Amniotic epithelial cell (primary cell): Measurements from ENCODE around the gene ANO4.
"Not testable (repeated sequence)": the region's sequence is repeated elsewhere in the genome, so short reads cannot be mapped to it uniquely, and the experiment has no call there.

Experiments used
- DNase-seq: peaks from one replicate; pipeline ENCODE4 v3.0.0-alpha.2; 2010; ENCODE audit warnings: low read depth

The ANO4 gene

DNA sequence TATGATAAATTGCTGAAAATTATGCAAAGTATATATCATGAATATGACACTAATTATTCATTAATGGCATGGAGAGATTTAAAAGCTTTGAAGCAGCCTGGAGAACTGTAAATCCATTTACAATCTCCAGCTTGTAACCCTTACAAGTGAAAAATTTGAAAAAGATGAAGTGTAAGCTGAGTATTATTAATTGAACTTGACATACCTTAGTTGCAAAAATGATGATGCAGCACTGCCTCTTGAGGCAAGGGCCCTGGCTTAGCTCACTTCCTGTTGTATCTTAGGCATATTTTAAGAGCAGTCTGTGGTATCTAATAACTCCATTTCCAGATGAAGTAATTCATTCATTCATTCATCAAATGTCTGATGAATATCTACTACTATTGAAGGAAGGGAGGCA lies 158.6 kb downstream of the ANO4 start:
- DNase-seq, result no peak

DNA sequence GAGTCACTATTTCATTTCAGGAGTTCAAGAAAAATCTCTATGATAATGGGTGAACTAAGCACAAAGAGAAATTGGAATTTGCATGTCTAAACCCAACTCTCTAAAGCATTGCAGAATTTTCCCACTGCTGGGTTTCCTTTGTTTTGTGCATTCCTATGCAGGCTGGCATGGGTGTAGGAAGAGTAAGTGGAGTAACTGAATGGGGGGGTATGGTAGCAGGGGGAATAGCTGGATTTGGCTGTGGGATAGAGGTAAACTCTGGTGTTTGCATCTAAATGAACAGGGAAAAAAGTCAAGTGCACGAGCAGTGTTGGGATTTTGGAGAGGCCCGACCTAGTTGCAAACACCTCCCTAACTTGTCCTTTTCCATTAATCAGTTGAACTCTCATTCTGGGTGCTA lies 159.1 kb downstream of the ANO4 start:
- no peak for DNase-seq

DNA sequence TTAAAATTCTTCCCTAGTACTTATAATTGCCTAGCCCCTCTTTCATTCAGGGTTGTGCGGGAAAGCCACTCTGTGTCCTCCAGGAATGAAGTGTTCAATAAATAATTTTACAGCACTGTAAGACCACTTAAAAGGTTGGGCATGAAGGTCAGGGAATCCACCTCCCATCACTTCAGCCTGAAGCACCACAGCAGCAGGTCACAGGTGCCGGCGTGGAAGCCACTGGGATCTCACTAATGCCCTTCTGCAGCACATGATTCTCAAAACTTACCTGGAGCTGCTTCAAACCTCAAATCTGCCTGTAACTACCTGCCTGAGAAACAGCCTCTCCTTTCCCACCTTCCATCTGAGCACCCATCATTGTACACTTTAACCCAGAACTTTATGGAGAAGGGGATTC lies 159.5 kb downstream of the ANO4 start:
- DNase-seq, result no peak

DNA sequence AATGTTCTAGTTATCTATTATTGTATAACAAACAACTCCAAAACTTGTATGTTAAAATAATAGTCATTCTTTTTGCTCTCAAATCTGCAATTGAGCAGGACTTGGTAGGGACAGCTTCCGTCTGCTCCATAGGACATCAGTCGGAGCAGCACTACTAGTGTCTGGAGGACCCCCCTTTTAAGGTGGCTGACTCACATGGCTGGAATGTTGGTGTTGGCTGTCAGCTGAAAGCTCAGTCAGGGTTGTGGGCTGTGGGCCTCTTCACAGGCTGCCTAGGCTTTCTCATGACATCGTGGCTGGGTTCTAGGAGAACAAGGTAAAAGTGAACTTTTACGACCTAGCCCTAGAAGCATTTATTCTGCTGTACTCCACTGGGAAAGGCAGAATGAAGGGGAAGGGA lies 160.6 kb downstream of the ANO4 start:
- no peak for DNase-seq

DNA sequence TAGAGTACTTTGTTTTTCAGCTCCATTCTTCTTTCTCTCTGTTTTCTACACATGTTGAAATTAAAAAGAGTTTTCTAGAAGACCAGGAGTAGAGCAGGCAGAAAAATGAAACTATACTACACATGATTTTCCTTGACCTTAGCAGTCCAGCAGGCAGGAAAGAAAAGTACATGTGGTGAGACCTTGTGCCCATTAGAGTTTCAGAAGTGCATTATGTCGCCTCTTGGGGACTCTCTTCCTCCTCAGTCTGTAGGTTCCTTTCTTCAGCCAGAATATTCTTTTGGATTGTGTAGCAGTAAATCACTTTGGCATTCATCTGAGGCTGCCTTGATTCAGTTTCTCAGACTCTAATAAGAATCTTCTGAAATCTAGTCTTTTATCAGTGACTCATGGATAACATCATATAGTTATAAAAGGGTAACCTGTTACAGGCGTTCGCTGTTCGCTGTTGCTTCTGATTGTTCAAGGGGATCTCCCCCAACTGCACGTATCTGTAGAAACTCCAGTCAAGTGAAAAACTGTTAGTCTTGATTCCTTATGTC lies 161.8 kb downstream of the ANO4 start:
- no peak for DNase-seq

DNA sequence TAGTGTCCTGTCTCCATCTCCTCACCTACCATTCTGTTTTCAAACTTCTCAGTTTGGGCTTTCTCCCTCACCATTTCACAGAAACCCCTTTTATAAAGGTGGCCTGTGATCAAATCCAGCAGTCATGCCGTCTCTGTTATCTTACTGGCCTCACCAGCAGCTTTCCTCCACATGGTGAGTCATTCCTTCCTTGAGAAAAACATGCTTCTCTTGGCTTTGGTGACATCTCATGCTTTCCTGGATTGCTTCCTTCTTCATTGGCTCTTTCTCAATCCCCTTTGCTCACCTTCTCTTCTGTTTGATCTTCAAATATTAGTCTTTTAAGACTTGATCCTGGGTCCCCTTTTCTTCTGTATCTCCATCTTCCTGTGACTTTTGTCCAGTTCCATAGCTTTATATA lies 164.9 kb downstream of the ANO4 start:
- peak; percentile 10 for DNase-seq

DNA sequence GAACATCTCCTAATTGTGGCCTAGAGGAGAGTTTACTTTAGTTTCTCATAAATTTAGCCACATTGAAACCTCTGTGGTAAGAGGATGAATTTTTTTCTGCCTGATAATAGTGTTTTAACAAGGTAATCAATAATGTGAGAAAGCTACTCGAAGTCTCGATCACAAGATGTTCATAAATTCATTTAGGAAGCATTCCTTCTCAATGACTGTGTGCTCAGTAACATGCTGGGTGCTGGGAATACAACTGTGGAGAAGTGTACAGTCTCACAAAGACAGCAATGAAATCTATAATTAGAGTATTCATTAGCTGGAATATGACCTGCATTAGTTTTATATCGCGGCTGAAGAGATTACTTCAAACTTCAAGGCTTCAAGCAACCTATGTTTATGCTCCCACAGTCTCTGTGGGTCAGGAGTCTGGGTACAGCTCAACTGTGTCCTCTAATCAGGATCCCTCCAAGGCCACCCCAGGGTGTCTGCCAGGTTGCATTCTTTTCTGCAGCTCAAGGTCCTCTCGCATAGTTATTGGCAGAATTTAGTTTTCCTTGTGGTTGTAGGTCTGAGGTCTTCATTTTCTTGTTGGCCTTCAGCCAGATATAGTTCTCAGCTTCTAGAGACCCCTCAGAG lies 167.6 kb downstream of the ANO4 start:
- no peak for DNase-seq

DNA sequence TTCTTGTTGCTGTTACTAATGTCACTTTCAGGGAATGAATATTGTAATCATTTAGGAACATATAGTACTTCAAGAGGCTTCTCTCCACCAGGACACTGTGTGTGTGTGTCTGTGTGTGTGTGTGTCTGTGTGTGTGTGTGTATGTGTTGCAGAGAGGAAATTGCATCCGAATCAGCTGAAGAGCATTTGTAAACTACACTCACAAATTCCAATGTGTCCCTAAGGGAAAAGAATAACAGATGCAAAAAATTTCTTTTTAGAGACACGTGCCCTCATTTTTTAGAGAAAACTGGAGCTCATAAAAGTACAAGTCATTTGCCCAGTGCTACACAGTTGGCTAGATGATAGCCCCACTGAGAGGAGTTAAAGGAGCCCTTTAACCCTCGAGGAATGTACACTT lies 168.8 kb downstream of the ANO4 start:
- no peak for DNase-seq

DNA sequence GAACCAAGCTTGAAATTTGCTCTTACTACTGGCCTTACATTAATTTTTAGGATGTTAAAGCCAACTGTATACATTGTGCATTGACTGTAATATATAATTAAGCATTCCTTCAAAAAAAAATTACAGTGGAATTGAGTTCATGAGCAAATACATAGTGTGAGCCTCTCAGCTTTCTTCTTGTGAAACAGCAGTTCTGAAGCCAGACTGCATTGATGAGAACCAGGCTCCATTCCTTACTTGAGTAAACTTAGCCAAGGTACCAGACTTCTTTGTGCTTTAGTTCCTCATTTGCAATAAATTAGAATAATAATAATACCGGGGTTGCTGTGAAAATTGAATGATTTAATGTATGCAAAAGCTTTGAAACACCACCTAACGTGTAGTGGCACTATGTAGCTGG lies 169.5 kb downstream of the ANO4 start:
- no peak for DNase-seq

DNA sequence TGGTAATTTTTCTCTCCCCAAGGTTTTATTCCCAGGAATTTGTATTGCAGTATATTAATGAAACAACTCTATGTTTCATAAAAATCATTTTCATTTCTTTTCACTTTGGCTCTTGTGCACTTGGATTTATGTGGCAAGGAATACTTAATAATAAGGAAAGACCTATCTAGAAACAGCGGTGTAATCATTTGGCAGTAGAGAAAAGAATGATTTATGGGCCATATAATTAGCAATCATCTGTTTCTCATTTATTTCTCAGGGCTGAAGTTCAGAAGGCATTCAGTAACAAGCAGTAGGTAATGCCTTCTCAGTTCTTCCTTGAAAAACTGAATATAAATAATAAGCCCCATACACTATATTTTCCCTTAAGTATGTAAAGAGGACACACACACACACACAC lies 172.6 kb downstream of the ANO4 start:
- DNase-seq, result no peak

DNA sequence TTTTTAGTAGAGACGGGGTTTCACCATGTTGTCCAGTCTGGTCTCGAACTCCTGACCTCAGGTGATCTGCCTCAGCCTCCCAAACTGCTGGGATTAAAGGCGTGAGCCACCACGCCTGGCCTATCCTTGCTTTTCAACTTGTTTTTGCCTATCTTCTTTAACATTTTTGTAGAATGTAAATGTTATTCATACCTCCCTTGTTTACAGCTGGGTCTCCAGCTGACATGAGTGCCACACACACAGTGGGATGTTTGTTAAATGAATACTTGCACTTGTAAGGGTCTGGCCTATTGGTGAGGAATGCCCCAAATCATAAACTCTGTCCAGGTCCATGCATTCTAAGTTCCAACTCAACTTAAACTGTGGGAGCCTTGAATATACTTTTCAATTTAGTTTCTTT lies 176.3 kb downstream of the ANO4 start:
- DNase-seq, result no peak

DNA sequence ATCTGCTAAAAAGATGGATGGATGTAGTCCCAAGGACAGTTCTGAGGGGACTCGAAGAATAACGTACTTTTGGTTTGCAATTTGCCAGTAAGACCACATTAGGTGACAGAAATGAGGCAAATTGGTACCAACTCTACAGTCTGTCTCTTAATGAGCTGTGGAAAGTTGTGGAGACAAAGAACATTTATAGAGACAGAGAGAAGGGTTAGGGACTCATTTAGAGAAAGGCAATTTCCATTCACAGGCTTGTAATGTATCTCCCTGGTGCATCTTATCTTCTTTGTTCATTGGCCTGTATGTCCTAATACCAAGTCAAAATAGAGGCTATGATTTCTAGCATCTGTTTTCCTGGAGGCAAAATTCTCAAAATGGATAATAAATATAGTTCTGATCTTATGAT lies 177.5 kb downstream of the ANO4 start:
- no peak for DNase-seq

DNA sequence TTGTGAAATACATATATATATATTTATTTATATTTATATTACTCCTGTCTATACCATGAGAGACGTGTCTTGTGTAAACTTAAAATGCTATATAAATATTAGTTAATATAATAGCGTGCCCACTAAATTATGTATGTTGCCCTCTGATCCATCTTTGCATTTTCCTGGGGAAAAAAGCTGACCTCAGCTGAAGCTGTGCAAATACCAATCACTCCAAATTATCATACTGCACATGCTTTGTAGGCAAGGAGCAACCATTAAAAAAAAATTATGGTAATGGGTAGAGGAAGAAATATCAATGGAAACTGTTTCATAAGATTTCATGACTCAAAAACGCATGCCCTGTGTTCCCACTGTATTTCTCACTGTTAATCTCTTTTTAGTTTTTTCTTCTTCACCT lies 179.8 kb downstream of the ANO4 start:
- DNase-seq, result no peak

DNA sequence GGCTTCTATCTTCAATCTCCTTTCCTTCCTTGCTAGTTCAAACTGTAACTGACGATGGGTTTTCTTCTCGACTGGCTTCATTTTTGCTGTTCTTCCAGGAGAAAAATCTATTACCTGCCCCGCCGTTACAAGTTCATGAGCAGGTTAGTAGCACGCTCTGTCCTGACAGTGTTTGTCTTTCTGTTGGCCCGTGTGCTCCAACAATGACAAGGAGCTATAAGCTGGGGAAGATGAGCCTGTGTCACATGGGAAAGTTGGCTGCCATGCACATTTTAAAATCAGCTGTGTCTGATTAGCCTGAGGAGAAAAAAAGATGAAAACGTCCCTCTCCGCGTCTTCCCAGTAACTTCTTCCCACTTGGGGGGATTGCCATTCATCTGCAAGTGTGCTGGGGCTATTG lies 180.2 kb downstream of the ANO4 start:
- DNase-seq, result no peak

DNA sequence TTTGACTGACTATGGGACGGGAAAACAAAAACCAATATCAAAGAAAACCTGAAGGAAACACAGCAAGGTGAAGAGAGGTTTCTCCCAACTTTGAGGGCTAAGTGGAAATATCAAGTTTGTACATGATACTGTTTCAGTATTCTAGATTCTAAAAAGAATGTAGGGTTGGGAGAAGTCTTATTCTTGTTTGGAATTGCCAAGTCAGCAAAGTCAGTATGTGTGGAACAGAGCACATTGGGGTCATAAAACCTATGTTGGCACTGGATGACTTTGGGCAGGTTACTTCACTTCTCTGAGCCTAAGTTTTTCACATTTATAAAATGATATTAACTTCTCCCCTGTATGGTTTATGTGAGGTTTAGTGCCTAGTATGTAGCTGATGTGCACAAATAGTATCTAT lies 182.2 kb downstream of the ANO4 start:
- no peak for DNase-seq

DNA sequence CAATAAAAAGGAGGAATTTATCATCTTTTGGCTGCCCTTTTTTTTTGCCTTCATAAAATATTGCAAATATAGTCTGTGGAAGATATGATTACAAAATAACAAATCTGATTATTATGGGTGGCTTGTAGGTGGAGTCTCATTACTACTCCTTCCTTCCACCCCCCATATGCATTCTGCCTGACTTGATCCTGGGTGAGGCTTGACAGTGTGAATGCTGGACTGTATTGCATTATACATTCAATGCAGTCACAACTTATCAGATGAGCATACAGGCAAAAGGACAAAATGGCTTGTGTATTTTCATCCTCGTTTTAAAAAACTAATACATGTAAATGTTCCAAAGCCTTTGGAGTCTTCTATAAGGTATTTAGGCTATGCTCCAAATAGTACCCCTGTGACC lies 186.3 kb downstream of the ANO4 start:
- no peak for DNase-seq

DNA sequence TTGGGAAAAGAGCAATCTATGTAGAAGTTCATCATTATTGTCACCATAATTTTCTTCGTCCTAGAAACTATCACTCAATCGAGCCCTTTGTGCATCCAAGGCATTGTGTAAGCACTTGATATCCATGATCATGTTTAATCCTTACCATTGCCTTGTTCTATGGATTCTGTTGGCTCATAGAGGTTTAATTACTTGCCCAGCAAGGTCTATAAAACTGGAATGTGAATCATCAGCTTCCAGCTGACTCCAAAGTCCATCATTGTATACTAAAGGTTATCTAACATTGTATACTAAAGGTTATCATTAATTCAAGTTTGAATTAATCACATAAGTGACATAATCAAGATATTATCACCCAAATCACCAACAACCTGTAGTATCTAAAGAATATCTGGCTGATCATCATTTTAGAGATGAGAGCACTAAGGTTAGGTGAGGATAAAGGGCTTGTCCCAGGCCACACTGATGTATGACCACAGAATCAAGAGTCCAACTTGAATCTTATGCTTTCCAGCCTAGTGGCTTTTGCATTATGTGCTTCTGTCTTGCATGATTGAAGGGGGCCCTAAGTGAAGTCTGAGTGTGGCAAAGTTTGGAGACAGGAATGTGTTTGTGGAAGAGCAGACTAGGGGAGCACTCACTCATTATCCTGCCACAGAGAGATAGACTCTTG lies 188.1 kb downstream of the ANO4 start:
- DNase-seq, result no peak

DNA sequence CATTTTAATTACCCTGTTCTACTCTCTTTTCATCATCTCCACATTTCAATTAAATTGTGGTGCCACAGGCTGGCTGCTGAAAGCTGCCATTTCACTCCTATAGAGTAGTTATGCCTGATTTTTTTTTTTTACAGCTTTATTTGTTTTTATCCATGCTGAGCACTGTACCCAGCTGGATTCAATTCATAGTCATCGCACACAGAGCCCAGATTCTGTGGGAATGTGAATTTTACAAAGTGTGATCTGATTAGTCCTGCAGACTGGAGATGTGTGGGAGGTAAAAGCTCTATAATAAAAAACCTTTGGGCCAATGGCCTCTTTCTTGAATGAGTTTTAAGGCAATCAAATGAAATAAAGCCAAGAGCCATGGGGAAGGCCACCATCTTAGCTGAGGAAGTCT lies 190.2 kb downstream of the ANO4 start:
- no peak for DNase-seq

DNA sequence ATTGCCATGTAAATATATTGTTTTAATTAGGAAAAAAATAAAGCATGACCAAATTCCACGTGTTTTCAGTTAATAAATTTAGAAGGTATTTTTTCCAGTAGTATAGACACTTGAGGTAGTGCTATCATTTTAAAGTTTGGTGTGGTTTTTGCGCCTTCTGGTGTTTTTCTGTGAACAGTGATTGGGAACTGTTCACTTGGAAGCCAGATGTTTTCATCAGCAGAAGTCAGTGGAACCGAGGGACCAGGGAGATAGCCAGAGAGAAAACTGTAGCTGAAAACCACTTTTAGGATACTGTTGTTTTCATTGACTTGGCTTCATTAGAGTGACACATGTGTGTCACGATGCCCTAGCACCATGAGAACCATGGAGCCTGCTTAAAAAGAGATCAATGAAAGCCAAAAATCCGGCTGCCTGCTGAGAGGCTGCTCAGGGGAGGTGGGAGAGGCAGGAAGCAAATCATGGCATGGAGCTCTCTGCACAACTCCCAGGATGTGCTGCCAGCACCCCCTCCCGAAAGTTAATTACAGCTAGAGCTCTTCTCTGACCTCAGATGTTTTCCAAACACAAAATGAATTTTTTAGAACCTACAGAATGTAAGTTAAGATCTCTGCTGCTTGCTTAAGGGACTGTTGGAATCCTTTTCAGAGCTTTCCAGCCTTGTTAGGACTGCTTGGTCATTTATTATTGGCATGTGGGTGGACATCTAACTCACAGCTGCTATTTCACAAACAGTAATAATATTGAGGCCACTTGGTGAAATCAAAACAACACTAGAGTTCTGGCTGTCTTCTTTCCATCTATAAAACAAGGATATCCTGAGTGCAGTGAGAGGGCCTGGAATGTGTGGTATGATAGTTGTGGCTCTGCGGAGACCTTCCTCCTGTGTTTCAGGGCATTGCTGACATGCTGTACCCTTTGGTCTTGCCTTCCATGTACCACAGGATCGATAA lies 192.3 kb downstream of the ANO4 start:
- DNase-seq, result no peak

DNA sequence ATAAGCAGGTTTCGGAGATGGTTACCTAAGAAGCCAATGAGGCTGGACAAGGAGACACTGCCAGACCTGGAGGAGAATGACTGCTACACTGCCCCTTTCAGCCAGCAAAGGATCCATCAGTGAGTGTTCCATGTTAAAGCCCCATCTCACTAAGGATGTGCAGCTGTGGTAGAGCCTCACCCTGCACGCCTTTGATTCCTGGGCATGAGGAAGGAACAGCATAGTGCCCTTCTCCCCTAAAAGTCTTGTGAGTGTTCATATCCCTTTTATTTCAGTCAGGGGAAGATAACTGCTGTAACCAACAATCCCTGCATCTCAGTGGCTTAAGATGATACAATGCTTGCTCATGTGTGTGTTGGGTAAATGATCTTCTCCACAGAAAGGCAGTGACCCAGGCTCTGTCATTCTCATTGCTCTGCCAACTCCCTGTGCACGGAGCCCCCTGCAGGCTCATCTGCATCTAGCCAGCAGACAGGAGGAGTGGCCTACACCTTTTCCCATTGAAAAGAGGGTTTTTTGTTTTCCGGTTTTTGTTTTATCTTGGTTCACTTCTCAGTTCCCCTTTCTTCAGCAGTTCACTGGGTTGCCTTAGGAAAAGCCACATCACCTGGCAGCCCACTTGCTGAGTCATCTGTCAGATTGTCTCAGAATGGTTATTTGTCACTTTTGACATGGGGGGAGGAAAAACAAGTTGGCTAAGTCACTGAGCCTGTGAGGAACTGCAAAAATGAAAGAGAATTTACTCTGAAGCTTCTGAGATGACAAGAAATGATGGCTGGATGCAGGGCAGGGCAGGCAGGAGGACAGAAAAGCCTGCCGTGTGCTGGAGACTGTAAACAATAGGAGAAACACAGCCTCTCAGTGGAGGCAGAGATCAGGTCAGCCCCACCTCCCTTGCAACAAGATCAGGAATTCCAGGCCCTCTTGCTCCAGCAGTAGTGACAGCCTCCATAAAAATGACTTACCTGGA lies 193.3 kb downstream of the ANO4 start:
- no peak for DNase-seq

DNA sequence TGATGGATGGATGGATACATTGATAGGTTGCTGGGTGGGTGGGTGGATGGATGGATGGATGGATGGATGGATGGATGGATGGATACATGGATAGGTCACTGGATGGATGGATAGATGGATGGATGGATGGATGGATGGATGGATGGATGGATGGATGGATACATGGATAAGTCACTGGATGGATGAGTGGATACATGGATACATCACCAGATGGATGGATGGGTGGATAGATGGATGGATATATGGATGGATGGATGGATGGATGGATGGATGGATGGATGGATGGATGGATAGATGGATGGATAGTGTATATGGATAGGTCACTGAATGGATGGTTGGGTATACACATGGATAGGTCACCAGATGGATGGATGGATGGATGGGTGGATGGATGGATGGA lies 194.9 kb downstream of the ANO4 start:
- DNase-seq, result not testable (repeated sequence)

DNA sequence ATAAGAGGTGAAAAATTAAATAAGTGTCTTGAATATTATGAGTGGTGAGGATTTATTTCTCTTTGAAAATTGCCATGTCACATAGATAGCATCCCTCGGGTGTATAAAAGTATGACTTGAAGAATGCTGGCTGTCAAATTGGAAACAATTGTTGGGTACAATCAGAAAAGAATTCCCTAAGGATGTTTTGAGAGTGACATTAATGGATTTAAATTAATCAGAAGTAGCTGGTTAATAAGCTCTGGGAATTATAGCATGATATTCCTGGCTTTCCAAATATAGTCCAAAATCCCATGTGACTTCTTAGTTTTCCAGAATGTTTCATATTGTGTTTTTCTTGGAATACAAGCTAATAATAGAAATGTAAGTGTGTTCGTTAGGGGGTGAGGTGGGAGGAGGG lies 196.5 kb downstream of the ANO4 start:
- no peak for DNase-seq
